ENCODE results near the gene OSCAR. TPM values are rescaled to one million over a fixed set of nuclear protein-coding genes. Genes with fewer than 3 reads are reported as not detected.

Gene OSCAR
- total and polyA plus RNA-seq, 2 of the 13 experiments (the other 11 are each of a cell fraction or from before 2014, with no cell fraction given): 1.9 TPM; not detected in 1

DNA sequence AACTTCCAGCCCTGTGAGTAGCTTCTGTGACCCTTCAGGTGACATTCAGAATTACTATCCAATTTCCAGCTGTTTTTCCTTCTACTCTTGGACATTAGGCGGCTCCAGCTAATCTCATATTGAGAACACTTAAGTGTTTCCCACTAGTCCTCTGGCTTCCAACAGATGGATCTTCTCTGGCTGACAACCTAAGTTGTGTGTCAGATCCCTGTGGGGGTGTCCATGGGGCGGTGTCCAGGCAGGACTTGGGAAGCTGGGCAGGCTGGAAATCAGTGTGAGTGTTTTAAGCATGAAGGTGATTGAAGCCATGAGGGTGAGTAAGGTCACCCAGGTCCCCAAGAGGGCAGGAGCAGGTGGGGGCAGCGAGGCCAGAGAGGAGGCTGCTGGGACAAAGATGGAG, 47.1 kb upstream of the OSCAR start:
- 79% methylated on average over 3 of the region's 3 CpGs for WGBS (ENCODE audit: low lambda C conversion rate)
- H3K27ac ChIP-seq (ENCODE audit: extremely low read length, insufficient read depth, low read length): no peak overlapping the region
- no peaks in the 10 kb centered on the region for H3K27me3 ChIP-seq (ENCODE audit: control insufficient read depth in 1 of 2, insufficient read depth in 2 of 2, low read length in 2 of 2)
- no peaks in the 10 kb centered on the region for H3K4me1 ChIP-seq (ENCODE audit: insufficient read depth, low read length)
- peaks cover 67 to 96% of the 10 kb centered on the region in 2 experiments for H3K36me3 ChIP-seq (replicated peaks in 1 of 2; ENCODE audit: control insufficient read depth in 1 of 2, insufficient read depth in 2 of 2, low read length in 2 of 2)
- ChIA-PET POLR2A (interaction anchor here (1.4 kb wide), 1 partner anchor 11 kb away, joined by 4 read pairs; the partner anchor contains the start of gene CNOT3), CTCF (ENCODE audit: low intra/inter-chr PET ratio, low total read pairs) (no interaction called here)
- FAIRE-seq: no peak
- in situ Hi-C loops (cut with HindIII; ENCODE audit: extremely low pct_ligation_motif_present, low pct_unique_long_range_greater_than_20kb): no loop called here
- H3K79me2 ChIP-seq (ENCODE audit: insufficient read depth, low read length): no peaks in the 10 kb centered on the region
- no peak overlapping the region for H3K4me3 ChIP-seq (replicated peaks in 1 of 3; ENCODE audit: insufficient read depth in 1 of 3, low read depth in 2 of 3, low read length in 3 of 3)
- TF ChIP-seq IRX3 (CRISPR knock-in tag; IDR thresholded peaks at IDR 0.05; ENCODE audit: borderline replicate concordance, low read depth): no peak
- TF ChIP-seq JUN (CRISPR knock-in tag; IDR thresholded peaks at IDR 0.05): no peak
- TF ChIP-seq, protein P1, sequence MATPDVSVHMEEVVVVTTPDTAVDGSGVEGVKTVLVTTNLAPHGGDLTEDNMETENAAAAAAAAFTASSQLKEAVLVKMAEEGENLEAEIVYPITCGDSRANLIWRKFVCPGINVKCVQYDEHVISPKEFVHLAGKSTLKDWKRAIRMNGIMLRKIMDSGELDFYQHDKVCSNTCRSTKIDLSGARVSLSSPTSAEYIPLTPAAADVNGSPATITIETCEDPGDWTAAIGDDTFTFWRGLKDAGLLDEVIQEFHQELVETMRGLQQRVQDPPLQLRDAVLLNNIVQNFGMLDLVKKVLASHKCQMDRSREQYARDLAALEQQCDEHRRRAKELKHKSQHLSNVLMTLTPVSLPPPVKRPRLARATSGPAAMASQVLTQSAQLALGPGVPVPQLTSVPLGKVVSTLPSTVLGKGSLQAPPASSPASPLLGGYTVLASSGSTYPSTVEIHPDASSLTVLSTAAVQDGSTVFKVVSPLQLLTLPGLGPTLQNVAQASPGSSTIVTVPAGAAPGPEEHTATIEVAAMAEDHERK (CRISPR knock-in tag; IDR thresholded peaks at IDR 0.05; ENCODE audit: low read depth): no peak
- TF ChIP-seq ZNF432 (CRISPR knock-in tag; IDR thresholded peaks at IDR 0.05; ENCODE audit: borderline replicate concordance): no peak
- TF ChIP-seq, protein P2, sequence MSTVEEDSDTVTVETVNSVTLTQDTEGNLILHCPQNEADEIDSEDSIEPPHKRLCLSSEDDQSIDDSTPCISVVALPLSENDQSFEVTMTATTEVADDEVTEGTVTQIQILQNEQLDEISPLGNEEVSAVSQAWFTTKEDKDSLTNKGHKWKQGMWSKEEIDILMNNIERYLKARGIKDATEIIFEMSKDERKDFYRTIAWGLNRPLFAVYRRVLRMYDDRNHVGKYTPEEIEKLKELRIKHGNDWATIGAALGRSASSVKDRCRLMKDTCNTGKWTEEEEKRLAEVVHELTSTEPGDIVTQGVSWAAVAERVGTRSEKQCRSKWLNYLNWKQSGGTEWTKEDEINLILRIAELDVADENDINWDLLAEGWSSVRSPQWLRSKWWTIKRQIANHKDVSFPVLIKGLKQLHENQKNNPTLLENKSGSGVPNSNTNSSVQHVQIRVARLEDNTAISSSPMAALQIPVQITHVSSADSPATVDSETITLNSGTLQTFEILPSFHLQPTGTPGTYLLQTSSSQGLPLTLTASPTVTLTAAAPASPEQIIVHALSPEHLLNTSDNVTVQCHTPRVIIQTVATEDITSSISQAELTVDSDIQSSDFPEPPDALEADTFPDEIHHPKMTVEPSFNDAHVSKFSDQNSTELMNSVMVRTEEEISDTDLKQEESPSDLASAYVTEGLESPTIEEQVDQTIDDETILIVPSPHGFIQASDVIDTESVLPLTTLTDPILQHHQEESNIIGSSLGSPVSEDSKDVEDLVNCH (CRISPR knock-in tag; IDR thresholded peaks at IDR 0.05): no peak
- TF ChIP-seq AGO2 (optimal IDR thresholded peaks at IDR 0.05; ENCODE audit: low read depth, low read length): peak; percentile 14
- no peak for TF ChIP-seq NR3C1 (CRISPR knock-in tag; IDR thresholded peaks at IDR 0.05)
- TF ChIP-seq ZSCAN21 (CRISPR knock-in tag; IDR thresholded peaks at IDR 0.05; ENCODE audit: borderline replicate concordance): no peak
- no peak overlapping the region for H3K4me2 ChIP-seq (ENCODE audit: low read depth, low read length)
- ATAC-seq: no peak
- H4K20me1 ChIP-seq (ENCODE audit: insufficient read depth, low read length): peaks cover 6% of the 10 kb centered on the region; the same call in 1 of the 2 replicates
- no peak for DNase-seq (ENCODE audit: low spot score)
- no peaks in the 10 kb centered on the region for H3K9me3 ChIP-seq (ENCODE audit: low read length)
- intact Hi-C loops (cut with micrococcal nuclease; ENCODE audit: unreplicated experiment): no loop called here
- H3K9ac ChIP-seq (ENCODE audit: insufficient read depth, low read depth, low read length): no peak overlapping the region
- H2AFZ ChIP-seq (ENCODE audit: low read length): no peak overlapping the region
- BruUV-seq (replicated peaks): no TSS peak
